AG04449 (cell line): Measurements from ENCODE around the gene GALNT16.

ENCODE experiments used
- CTCF ChIA-PET: fragments of 350-600 bp; formaldehyde crosslinking; extraction: SDS; loops from one replicate; lab custom pipeline; 2021; ENCODE audit warnings: antibody characterized with exemption; lab: Yijun Ruan, JAX
- POLR2A ChIA-PET: fragments of 400-600, 350-600 bp; formaldehyde crosslinking; extraction: SDS; loops from one replicate; lab custom pipeline; 2020; ENCODE audit warnings: antibody characterized with exemption, inconsistent platforms; lab: Yijun Ruan, JAX
- DNase-seq: peaks from one replicate; pipeline ENCODE4 v3.0.0-alpha.2; 2010; ENCODE audit warnings: low read depth, low spot score
- H3K4me3 ChIP-seq: 2 replicates; pipeline ENCODE4 v1.5.1; 2011; ENCODE audit warnings: low read depth, mild to moderate bottlenecking, control low read depth, low read length
- CTCF ChIP-seq: IDR thresholded peaks from one replicate; pipeline ENCODE4 v1.5.1; 2011; ENCODE audit warnings: mild to moderate bottlenecking, moderate library complexity, low read length, control low read depth, inconsistent platforms; ENCODE audit not compliant: insufficient read depth; ENCODE audit errors: missing control alignments

The GALNT16 gene

GRCh38 chr14:69353168-69353567, 93.2 kb downstream of the GALNT16 start:
- no peak for DNase-seq
- ChIA-PET CTCF (no interaction called here), POLR2A (no interaction called here)
- no peak overlapping the region for H3K4me3 ChIP-seq
- TF ChIP-seq CTCF, result no peak

GRCh38 chr14:69354383-69355153, 94.6 kb downstream of the GALNT16 start:
- CTCF ChIA-PET, result interaction anchor here (1.0 to 1.1 kb wide), 2 partner anchors 8 to 10 kb away, joined by 3 to 5 read pairs; no protein-coding TSS in a partner anchor
- TF ChIP-seq CTCF, result no peak
- DNase-seq, result no peak
- POLR2A ChIA-PET, result no interaction called here
- no peak overlapping the region for H3K4me3 ChIP-seq

GRCh38 chr14:69355154-69355597, 95.2 kb downstream of the GALNT16 start:
- no peak for DNase-seq
- POLR2A ChIA-PET, result no interaction called here
- CTCF ChIA-PET, result interaction anchor here (1.0 to 1.1 kb wide), 2 partner anchors 9 to 10 kb away, joined by 3 to 5 read pairs; no protein-coding TSS in a partner anchor
- no peak overlapping the region for H3K4me3 ChIP-seq
- no peak for TF ChIP-seq CTCF

- H3K4me3 ChIP-seq, result no peak overlapping the region
- ChIA-PET POLR2A (no interaction called here), CTCF (interaction anchor here (1.1 to 5.8 kb wide), 2 partner anchors 9 kb away, joined by 3 to 37 read pairs; no protein-coding TSS in a partner anchor)
- peak; percentile 49 for DNase-seq
- TF ChIP-seq CTCF, result no peak
These were observed 95.8 kb downstream of the GALNT16 start for GRCh38 chr14:69355607-69356281.

- ChIA-PET CTCF (interaction anchor here (0.7 to 5.8 kb wide), 5 partner anchors 9 to 115 kb away, joined by 3 to 37 read pairs (median 7); no protein-coding TSS in a partner anchor), POLR2A (no interaction called here)
- DNase-seq, result no peak
- H3K4me3 ChIP-seq, result no peak overlapping the region
- no peak for TF ChIP-seq CTCF
These were observed 97.1 kb downstream of the GALNT16 start for GRCh38 chr14:69356903-69357543.
